ENCODE data around the gene RITA1. TPM values are rescaled to one million over a fixed set of nuclear protein-coding genes. Genes with fewer than 3 reads are reported as not detected.

The RITA1 gene
- total and polyA plus RNA-seq, 10 of the 15 experiments (the other 5 are each of a cell fraction or from before 2014, with no cell fraction given), result 2.3 to 39.9 (median 24.8) TPM

DNA sequence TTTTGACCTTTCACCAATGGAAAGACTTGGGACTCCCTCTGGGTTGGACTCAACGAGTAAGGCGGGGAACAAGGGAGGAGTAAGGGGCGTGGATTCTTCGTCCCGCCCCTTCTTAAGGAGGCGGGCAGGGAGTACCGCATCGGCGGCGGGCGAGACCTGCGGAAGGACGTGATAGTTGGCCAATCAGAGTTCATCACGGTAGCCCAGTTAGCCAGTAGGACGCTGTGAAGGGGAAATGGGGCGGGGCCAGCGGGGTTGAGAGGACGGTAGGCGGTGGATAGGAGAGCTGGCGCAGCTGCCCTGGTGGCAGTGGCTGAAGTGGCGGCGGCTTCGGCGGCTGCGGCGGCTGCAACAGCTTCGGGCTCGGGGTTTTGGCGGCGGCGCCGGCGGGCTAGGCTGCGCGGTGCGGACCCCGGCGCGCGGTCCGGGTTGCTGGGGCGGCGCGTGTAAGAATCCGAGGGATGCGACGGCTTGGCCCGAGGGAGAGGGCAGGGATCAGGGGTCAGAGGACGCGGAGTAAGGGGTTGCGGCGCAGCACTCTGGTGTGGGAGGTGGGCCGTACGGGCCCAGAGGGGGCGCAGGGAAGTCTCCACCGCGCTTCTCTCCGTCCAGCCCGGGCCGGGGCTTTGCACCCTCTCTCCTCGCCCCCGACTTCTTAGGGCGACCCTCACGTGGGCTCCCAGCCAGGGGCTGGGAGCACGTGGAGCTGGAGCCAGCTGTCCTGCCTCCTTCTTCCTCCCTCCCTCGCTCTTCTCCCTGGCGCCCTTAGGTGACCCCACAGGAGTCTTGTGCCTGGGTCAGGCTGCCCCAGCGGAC, 35.9 kb downstream of the RITA1 start, which contains the start of gene TPCN1 (continued):
- peak; percentile 38 for TF ChIP-seq USF1 (IDR thresholded peaks at IDR 0.05; ENCODE audit: borderline replicate concordance, extremely low read length, insufficient read depth, low read depth, low read length)
- TF ChIP-seq, protein P1, sequence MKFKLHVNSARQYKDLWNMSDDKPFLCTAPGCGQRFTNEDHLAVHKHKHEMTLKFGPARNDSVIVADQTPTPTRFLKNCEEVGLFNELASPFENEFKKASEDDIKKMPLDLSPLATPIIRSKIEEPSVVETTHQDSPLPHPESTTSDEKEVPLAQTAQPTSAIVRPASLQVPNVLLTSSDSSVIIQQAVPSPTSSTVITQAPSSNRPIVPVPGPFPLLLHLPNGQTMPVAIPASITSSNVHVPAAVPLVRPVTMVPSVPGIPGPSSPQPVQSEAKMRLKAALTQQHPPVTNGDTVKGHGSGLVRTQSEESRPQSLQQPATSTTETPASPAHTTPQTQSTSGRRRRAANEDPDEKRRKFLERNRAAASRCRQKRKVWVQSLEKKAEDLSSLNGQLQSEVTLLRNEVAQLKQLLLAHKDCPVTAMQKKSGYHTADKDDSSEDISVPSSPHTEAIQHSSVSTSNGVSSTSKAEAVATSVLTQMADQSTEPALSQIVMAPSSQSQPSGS (IDR thresholded peaks at IDR 0.05; ENCODE audit: low read length), result no peak
- TF ChIP-seq SMAD5 (IDR thresholded peaks at IDR 0.05; ENCODE audit: low read depth), result peak; percentile 85
- TF ChIP-seq CHD2 (IDR thresholded peaks at IDR 0.05; ENCODE audit: borderline replicate concordance, low read depth, low read length), result peak; percentile 94
- peak; percentile 94 for TF ChIP-seq FOS (IDR thresholded peaks at IDR 0.05; ENCODE audit: borderline replicate concordance, extremely low read depth, insufficient read length)
- TF ChIP-seq ZNF274 (IDR thresholded peaks at IDR 0.05; ENCODE audit: insufficient read depth, insufficient read length), result no peak
- 0 out of 2 replicates have a peak, but pooled peaks have one; percentile 14 for TF ChIP-seq NRF1 (conservative IDR thresholded peaks at IDR 0.05; ENCODE audit: low read depth, low read length)
- TF ChIP-seq STAT3 (IDR thresholded peaks at IDR 0.05; ENCODE audit: low read depth, low read length), result no peak
- TF ChIP-seq, protein P2, sequence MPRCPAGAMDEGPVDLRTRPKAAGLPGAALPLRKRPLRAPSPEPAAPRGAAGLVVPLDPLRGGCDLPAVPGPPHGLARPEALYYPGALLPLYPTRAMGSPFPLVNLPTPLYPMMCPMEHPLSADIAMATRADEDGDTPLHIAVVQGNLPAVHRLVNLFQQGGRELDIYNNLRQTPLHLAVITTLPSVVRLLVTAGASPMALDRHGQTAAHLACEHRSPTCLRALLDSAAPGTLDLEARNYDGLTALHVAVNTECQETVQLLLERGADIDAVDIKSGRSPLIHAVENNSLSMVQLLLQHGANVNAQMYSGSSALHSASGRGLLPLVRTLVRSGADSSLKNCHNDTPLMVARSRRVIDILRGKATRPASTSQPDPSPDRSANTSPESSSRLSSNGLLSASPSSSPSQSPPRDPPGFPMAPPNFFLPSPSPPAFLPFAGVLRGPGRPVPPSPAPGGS (IDR thresholded peaks at IDR 0.05; ENCODE audit: borderline replicate concordance, insufficient read depth, low read depth, low read length, poor library complexity, severe bottlenecking), result peak; percentile 21
- TF ChIP-seq ZBTB40 (IDR thresholded peaks at IDR 0.05; ENCODE audit: borderline replicate concordance), result peak; percentile 1; the same call in 1 of the 2 replicates
- no peak for TF ChIP-seq PAX5 (IDR thresholded peaks at IDR 0.05; ENCODE audit: borderline replicate concordance, low read depth, low read length)
- TF ChIP-seq GABPA (IDR thresholded peaks at IDR 0.05; ENCODE audit: low read depth), result no peak
- TF ChIP-seq DPF2 (IDR thresholded peaks at IDR 0.05), result peak; percentile 82
- no peak for TF ChIP-seq SIX5 (IDR thresholded peaks at IDR 0.05; ENCODE audit: low read depth, low read length, severe bottlenecking)
- peak; percentile 74; the same call in 1 of the 2 replicates for TF ChIP-seq ZNF207 (IDR thresholded peaks at IDR 0.05; ENCODE audit: borderline replicate concordance)
- TF ChIP-seq, protein P3, sequence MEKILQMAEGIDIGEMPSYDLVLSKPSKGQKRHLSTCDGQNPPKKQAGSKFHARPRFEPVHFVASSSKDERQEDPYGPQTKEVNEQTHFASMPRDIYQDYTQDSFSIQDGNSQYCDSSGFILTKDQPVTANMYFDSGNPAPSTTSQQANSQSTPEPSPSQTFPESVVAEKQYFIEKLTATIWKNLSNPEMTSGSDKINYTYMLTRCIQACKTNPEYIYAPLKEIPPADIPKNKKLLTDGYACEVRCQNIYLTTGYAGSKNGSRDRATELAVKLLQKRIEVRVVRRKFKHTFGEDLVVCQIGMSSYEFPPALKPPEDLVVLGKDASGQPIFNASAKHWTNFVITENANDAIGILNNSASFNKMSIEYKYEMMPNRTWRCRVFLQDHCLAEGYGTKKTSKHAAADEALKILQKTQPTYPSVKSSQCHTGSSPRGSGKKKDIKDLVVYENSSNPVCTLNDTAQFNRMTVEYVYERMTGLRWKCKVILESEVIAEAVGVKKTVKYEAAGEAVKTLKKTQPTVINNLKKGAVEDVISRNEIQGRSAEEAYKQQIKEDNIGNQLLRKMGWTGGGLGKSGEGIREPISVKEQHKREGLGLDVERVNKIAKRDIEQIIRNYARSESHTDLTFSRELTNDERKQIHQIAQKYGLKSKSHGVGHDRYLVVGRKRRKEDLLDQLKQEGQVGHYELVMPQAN (conservative IDR thresholded peaks at IDR 0.05), result peak; percentile 90
- TF ChIP-seq BACH1 (IDR thresholded peaks at IDR 0.05; ENCODE audit: borderline replicate concordance), result peak; percentile 90
